ENCODE measurements around the gene ZNF385C. TPM values are rescaled to one million over a fixed set of nuclear protein-coding genes. Genes with fewer than 3 reads are reported as not detected.
A peak's percentile ranks its signal among the peaks of the same experiment; 100 is the strongest.
"Not testable (repeated sequence)": the region's sequence is repeated elsewhere in the genome, so short reads cannot be mapped to it uniquely, and the experiment has no call there.

The ZNF385C gene
- total RNA-seq, 1 experiment from 2014 or later, result 2.8 TPM

GRCh38 chr17:42012363-42012762 is 85.9 kb downstream of the ZNF385C start:
- peak overlapping the region; percentile 5; the same call in 1 of the 2 replicates for H3K4ac ChIP-seq (ENCODE audit: low read depth, low read length)
- H3K79me2 ChIP-seq (ENCODE audit: insufficient read depth, low read length), result peaks cover 57% of the 10 kb centered on the region
- not testable (repeated sequence) for H4K20me1 ChIP-seq (ENCODE audit: control insufficient read depth, insufficient read depth, insufficient read length); H2BK15ac ChIP-seq (ENCODE audit: low read depth, low read length); H3K23ac ChIP-seq (ENCODE audit: insufficient read length, low read depth, low read length); DNase-seq; H4K91ac ChIP-seq (ENCODE audit: insufficient read length, low read depth, low read length); H3K23me2 ChIP-seq (ENCODE audit: insufficient read length, low read depth, low read length, poor library complexity, severe bottlenecking); H3K4me2 ChIP-seq (ENCODE audit: insufficient read depth, insufficient read length, low read length); H2AFZ ChIP-seq (ENCODE audit: low read length); H3K27me3 Mint-ChIP-seq (ENCODE audit: low read depth); H3K9me3 Mint-ChIP-seq; H2AK5ac ChIP-seq (ENCODE audit: insufficient read length, low read length); H3K9me3 ChIP-seq (ENCODE audit: control insufficient read depth, low read depth, low read length); H3K27me3 ChIP-seq (ENCODE audit: insufficient read depth, low read length); H2BK12ac ChIP-seq (ENCODE audit: insufficient read length, low read depth, low read length); H3K79me1 ChIP-seq (ENCODE audit: insufficient read depth, low read depth, low read length, poor library complexity, severe bottlenecking); H4K8ac ChIP-seq (replicated peaks; ENCODE audit: insufficient read length, low read depth, low read length); H4K5ac ChIP-seq (ENCODE audit: insufficient read length, low read depth, low read length); H3K56ac ChIP-seq (ENCODE audit: insufficient read length, low read depth, low read length); H3K9ac ChIP-seq (ENCODE audit: extremely low read depth, insufficient read length, low read length)
- no CpG with 5 or more reads among the region's 4 CpGs for WGBS (ENCODE audit: extremely low coverage, insufficient read length, low lambda C conversion rate)
- H3K4me1 ChIP-seq (ENCODE audit: insufficient read depth, low read length), result peaks cover 15% of the 10 kb centered on the region
- H3K14ac ChIP-seq (ENCODE audit: insufficient read depth, low read length), result peak overlapping the region; percentile 77; the same call in 1 of the 2 replicates
- H2BK5ac ChIP-seq (ENCODE audit: insufficient read length, low read length), result peak overlapping the region; percentile 98
- H2BK20ac ChIP-seq (ENCODE audit: low read depth, low read length, poor library complexity, severe bottlenecking), result peak overlapping the region; percentile 98
- H3K4me3 Mint-ChIP-seq, result peak overlapping the region; percentile 14 to 60; a peak in 4 of 5 replicates
- H2BK120ac ChIP-seq (ENCODE audit: low read depth, low read length, poor library complexity, severe bottlenecking), result peak overlapping the region; percentile 97
- peaks cover 53 to 58% of the 10 kb centered on the region in 2 experiments for H3K4me1 Mint-ChIP-seq
- peak overlapping the region; percentile 92 for H3K18ac ChIP-seq (ENCODE audit: insufficient read length, low read depth, low read length)
- H3T11ph ChIP-seq (ENCODE audit: low read length), result peak overlapping the region; percentile 99
- H3K36me3 Mint-ChIP-seq (ENCODE audit: insufficient read depth in 1 of 3, low read depth in 3 of 3), result peaks cover 12 to 32% (median 25%) of the 10 kb centered on the region in 3 experiments
- H3K27ac Mint-ChIP-seq, result peak overlapping the region; percentile 90 to 99 (median 97)
- H3K27ac ChIP-seq (ENCODE audit: insufficient read length, low read depth, low read length), result peak overlapping the region; percentile 68

All from H9 (cell line).